ENCODE measurements around the gene MSANTD3. TPM values are rescaled to one million over a fixed set of nuclear protein-coding genes. Genes with fewer than 3 reads are reported as not detected.

Gene MSANTD3
- total RNA-seq, 2 experiments from 2014 or later, result 14.8 to 15.9 TPM

DNA sequence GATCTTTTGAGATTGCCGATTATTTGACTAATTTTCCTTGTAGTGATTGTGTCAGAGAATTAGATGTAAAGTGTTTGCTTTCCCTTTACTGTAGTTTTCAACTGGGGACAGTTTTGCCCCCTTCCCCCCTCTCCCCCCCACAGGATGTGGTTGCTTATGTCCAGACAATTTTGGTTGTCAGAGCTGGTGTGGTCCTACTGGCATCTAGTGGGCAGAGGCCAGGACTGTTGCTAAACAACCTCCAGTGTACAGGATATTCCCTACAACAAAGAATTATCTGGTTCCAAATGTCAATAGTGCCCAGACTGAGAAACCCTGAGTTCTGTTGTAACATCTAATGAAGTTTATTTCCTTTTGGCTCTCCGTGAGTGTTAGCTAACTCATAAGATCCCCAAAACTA lies 66.0 kb downstream of the MSANTD3 start:
- Mint-ChIP-seq H3K4me3 (no peak overlapping the region), H3K9me3 (ENCODE audit: insufficient read depth) (no peaks in the 10 kb centered on the region), H3K36me3 (ENCODE audit: low read depth) (no peaks in the 10 kb centered on the region), H3K4me1 (ENCODE audit: low read depth) (no peaks in the 10 kb centered on the region), H3K27ac (no peak overlapping the region), H3K27me3 (ENCODE audit: low read depth) (no peaks in the 10 kb centered on the region)
- POLR2A ChIA-PET, result no interaction called here
- CTCF ChIA-PET, result no interaction called here
- DNase-seq, result no peak
- ATAC-seq, result no peak

DNA sequence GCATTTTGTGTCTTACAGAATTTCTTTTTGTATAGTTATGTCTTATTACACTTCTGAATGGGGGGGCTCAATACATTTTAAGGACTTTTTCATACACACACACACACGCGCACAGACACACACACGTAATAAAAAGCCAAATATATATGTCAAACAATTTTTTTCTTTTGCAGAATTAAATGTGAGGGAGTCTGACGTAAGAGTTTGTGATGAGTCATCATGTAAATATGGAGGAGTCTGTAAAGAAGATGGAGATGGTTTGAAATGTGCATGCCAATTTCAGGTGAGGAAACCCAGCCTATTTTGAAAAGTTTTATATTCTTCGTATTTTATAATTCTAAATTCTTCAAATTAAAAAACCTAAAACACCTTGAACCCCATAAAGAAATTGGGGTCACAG lies 71.6 kb downstream of the MSANTD3 start:
- CTCF ChIA-PET, result no interaction called here
- Mint-ChIP-seq H3K4me1 (ENCODE audit: low read depth) (no peaks in the 10 kb centered on the region), H3K36me3 (ENCODE audit: low read depth) (no peaks in the 10 kb centered on the region), H3K9me3 (ENCODE audit: insufficient read depth) (no peaks in the 10 kb centered on the region), H3K4me3 (no peak overlapping the region), H3K27me3 (ENCODE audit: low read depth) (no peaks in the 10 kb centered on the region), H3K27ac (no peak overlapping the region)
- ATAC-seq (no peak), DNase-seq (no peak)
- POLR2A ChIA-PET, result no interaction called here

DNA sequence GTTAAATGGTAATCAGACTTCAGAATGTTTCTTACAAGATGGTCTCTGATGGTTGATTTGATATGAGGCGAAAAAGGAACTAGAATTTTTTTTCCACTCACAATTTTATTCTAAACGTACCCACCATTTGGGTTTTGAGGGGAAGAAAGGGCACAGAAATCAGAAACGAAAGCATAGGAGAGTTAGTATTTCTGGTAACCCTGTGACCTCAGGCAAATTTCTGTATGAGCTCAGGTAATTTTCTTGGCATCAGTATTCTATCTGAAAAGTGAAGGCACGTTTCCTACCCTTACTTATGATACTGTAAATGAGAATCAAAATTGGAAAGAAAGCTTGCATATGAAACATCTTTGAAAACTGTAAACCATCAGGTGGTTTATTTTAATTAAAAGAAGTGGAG lies 72.5 kb downstream of the MSANTD3 start:
- CTCF ChIA-PET, result no interaction called here
- Mint-ChIP-seq H3K4me3 (no peak overlapping the region), H3K27me3 (ENCODE audit: low read depth) (no peaks in the 10 kb centered on the region), H3K36me3 (ENCODE audit: low read depth) (no peaks in the 10 kb centered on the region), H3K27ac (no peak overlapping the region), H3K9me3 (ENCODE audit: insufficient read depth) (no peaks in the 10 kb centered on the region), H3K4me1 (ENCODE audit: low read depth) (no peaks in the 10 kb centered on the region)
- POLR2A ChIA-PET, result interaction anchor here (0.6 kb wide), 1 partner anchor 20 kb away, joined by 3 read pairs; no protein-coding TSS in a partner anchor
- no peak for ATAC-seq
- DNase-seq, result no peak

DNA sequence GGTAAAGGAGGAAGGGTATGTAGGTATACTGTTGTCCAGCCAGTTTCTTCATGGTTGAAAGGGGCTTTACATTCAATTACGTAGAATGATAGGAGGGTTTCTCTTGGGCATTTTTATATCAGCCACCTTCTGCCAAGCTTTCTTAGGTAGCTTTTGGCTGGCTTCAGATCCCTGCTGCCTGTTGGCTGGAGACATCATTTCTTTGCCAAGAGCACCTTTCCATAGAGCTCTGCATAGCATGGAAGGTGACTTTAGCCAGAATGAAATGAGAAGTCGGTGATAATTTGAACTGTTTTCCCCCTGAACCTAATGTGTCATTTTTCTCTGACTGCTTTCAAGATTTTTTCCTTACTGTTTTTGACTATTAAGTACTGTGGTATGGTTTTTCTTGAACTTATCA lies 72.9 kb downstream of the MSANTD3 start:
- no peaks in the 10 kb centered on the region for H3K4me1 Mint-ChIP-seq (ENCODE audit: low read depth)
- no peaks in the 10 kb centered on the region for H3K36me3 Mint-ChIP-seq (ENCODE audit: low read depth)
- no peak overlapping the region for H3K27ac Mint-ChIP-seq
- DNase-seq, result no peak
- no peak overlapping the region for H3K4me3 Mint-ChIP-seq
- no peaks in the 10 kb centered on the region for H3K9me3 Mint-ChIP-seq (ENCODE audit: insufficient read depth)
- no peaks in the 10 kb centered on the region for H3K27me3 Mint-ChIP-seq (ENCODE audit: low read depth)
- no peak for ATAC-seq
- CTCF ChIA-PET, result no interaction called here
- POLR2A ChIA-PET, result interaction anchor here (0.6 kb wide), 1 partner anchor 19 kb away, joined by 3 read pairs; no protein-coding TSS in a partner anchor

Other genes with a start within 250 kb of the MSANTD3 start
- gene TEX10, start 74.2 kb upstream of the MSANTD3 start, total RNA-seq, result 10 to 100 TPM; 20.6 to 21.0 TPM
- not detected for gene TMEFF1, start 46.0 kb downstream of the MSANTD3 start, total RNA-seq
- gene CAVIN4, start 150.9 kb downstream of the MSANTD3 start, total RNA-seq, result under 1 TPM; 0.11 to 0.16 TPM

All from activated CD8-positive, alpha-beta T cell treated with anti-CD3 and anti-CD28 coated beads, Interleukin-2, amount 10 ng/mL, durations not matched to agents 7 days and 5 days (primary cell).